GM13976 (cell line): ENCODE measurements around the gene DMXL1.

ENCODE experiments used
- DNase-seq: peaks from one replicate; pipeline ENCODE4 v3.0.0; 2012; ENCODE audit warnings: low spot score
- in situ Hi-C: fragments of 300-500 bp; cut with MboI; formaldehyde crosslinking; loops from one replicate; pipeline ENCODE4 v1.12.0; 2022; ENCODE audit warnings: low sequenced_read_pairs, mixed read lengths, inconsistent platforms; ENCODE audit not compliant: unreplicated experiment
- TF ChIP-seq, protein P1 (sequence below): IDR thresholded peaks from 2 replicates; pipeline ENCODE4 v1.5.1; 2012; ENCODE audit warnings: borderline replicate concordance, mild to moderate bottlenecking; ENCODE audit not compliant: insufficient read depth; ENCODE audit errors: extremely low read depth, missing control alignments, control extremely low read depth

Gene DMXL1

DNA sequence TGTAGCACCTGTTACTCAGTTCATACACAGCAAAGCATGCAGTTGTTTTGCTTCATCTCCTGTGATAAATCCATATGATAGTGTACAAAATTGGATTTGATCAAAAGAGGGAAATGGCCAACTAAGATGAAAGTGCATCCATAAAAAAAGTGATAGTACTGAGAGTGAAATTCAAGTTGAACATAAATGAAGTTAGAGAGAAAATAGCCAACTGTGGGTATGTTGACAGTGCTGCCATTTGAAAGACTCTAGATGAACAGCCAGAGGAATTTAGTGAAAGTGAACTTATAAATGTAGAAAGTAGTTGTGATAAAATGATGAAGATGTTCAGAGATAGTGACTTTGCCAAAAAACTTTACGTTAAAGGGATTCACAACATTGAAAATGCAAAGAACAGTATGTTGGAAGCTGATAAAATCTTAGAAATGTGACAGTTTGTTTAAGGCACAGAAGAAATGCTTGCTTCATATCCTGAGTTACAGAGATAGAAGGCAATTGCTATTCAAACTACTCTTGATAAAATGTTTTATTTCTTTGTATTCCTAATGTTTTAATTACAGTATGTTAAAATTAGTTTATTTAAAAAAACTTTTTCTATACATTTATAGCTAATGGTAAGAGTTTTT lies 119.7 kb downstream of the DMXL1 start:
- in situ Hi-C loops: no loop called here
- TF ChIP-seq, protein P1, sequence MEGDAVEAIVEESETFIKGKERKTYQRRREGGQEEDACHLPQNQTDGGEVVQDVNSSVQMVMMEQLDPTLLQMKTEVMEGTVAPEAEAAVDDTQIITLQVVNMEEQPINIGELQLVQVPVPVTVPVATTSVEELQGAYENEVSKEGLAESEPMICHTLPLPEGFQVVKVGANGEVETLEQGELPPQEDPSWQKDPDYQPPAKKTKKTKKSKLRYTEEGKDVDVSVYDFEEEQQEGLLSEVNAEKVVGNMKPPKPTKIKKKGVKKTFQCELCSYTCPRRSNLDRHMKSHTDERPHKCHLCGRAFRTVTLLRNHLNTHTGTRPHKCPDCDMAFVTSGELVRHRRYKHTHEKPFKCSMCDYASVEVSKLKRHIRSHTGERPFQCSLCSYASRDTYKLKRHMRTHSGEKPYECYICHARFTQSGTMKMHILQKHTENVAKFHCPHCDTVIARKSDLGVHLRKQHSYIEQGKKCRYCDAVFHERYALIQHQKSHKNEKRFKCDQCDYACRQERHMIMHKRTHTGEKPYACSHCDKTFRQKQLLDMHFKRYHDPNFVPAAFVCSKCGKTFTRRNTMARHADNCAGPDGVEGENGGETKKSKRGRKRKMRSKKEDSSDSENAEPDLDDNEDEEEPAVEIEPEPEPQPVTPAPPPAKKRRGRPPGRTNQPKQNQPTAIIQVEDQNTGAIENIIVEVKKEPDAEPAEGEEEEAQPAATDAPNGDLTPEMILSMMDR: no peak

DNA sequence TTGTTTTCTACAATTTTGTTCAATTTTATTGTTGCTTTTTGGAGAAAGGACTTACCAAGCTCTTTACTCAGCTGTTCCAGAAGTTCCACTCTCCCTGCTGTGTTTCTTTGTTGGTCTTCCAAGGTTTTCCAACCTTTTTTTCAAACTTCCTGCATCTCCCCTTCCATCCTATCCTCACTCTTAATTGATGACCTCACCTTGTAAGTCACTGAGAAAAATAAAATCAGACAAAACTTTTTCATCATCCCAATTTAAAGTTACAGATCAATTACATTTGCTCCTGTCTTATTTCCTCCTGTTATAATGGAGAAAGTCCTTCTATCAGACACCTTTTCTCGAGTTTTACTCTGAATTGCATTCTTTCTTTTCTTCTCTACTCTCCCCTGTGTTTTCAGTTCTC lies 121.1 kb downstream of the DMXL1 start:
- TF ChIP-seq, protein P1: no peak
- in situ Hi-C loops: no loop called here
- no peak for DNase-seq

More for the DNA sequence above, 119.7 kb downstream of the DMXL1 start:
- DNase-seq: no peak

DNA sequence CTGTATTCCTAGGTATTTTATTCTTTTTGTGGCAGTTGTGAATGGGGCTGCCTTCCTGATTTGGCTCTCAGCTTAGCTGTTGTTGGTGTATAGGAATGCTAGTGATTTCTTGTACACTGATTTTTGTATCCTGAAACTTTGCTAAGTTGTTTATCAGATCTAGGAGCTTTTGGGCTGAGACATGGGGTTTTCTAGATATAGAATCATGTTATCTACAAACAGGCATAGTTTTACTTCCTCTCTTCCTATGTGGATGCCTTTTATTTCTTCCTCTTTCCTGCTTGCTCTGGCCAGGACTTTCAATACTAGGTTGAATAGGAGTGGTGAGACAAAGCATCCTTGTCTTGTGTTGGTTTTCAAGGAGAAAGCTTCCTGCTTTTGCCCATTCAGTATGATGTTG lies 129.9 kb downstream of the DMXL1 start:
- no peak for DNase-seq
- TF ChIP-seq, protein P1: no peak
- in situ Hi-C loops: no loop called here

DNA sequence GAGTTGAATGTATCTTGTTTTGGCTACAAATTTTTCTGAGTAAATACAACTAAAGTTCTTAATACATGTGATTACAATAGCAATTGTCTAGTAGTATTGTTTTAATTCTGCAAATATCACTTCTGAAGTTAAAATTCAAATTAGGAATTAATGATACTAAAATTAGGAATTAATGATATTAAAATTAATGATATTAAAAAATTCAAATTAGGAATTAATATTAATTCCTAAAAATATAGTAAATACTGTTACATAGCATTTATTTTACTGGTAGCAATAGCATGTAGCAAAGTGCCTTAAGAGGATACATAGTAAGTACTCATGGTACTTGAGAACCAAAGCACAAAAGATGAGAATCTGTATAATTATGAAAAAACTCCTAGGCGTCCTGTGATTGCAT lies 136.2 kb downstream of the DMXL1 start:
- TF ChIP-seq, protein P1: no peak
- in situ Hi-C loops: no loop called here
- DNase-seq: no peak

DNA sequence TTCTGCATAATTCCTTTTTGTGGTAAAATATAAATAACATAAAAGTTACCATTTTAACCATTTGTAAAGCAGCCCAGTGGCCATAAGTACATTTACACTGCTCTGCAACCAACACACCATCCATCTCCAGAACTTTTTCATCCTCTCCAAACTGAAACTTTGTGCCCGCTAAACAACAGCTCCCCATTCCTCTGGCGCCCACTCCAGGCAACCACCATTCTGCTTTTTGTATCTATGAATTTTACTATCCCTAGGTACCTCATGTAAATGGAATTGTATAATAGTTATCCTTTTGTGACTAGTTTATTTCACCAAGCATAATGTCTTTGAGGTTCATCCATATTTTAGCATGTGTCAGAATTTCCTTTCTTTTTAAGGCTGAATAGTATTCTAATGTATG lies 141.1 kb downstream of the DMXL1 start:
- in situ Hi-C loops: no loop called here
- TF ChIP-seq, protein P1: no peak
- DNase-seq: no peak

DNA sequence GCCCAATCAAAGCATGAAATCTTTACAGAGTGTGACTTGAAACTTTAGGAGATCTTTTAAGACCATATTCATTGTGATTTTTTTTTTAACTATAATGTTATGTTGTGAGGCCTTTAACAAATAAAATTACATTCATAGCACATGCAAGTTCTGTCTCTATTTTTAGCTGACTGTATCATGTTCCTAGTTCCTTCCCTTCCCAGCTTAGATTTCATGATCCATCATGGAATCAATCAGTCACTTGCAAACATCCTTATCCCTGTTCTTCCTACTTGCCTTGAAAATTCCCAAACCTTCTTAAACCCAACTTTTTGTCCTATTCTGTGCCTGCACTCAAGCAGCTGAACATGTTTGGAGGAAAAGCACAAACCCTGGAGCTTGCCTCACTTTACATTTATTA lies 141.8 kb downstream of the DMXL1 start:
- in situ Hi-C loops: no loop called here
- DNase-seq: no peak
- TF ChIP-seq, protein P1: no peak
